SK-N-SH (cell line): ENCODE measurements around the gene GARRE1. TPM values are rescaled to one million over a fixed set of nuclear protein-coding genes. Genes with fewer than 3 reads are reported as not detected.

ENCODE experiments used
- CTCF ChIA-PET: fragments of 300-600, 350-600 bp; formaldehyde crosslinking; extraction: SDS; loops from one replicate; lab custom pipeline; 2021; lab: Yijun Ruan, JAX
- POLR2A ChIA-PET: fragments of 350-600 bp; sonication (Branson Sonifier 250); formaldehyde crosslinking; extraction: SDS; loops from one replicate; lab custom pipeline; 2020; ENCODE audit warnings: antibody characterized with exemption, inconsistent platforms; lab: Yijun Ruan, JAX
- DNase-seq: peaks from one replicate; pipeline ENCODE4 v3.0.0; 2012
- H2AFZ ChIP-seq: fragments of 200-600 bp; sonication (generic); 2 replicates; pipeline ENCODE4 v1.8.1; 2016; ENCODE audit warnings: antibody characterized with exemption, mild to moderate bottlenecking, low read depth
- H3F3A ChIP-seq: fragments of 200-600 bp; sonication (generic); replicated peaks from 2 replicates; pipeline ENCODE3; 2016; ENCODE audit warnings: antibody characterized with exemption, mild to moderate bottlenecking; ENCODE audit not compliant: insufficient read depth
- H3K27ac ChIP-seq, 2 experiments: fragments of 200-500 bp in 1 of 2; fragments of 200-600 bp in 1 of 2; sonication (Bioruptor generic) in 1 of 2; sonication (generic), shearing (Covaris generic) in 1 of 2; 2 replicates each; pipeline versions ENCODE4 v1.5.1 to v1.6.1; 2014 to 2016; ENCODE audit warnings: low read depth in 2 of 2, inconsistent platforms in 1 of 2, low read length in 1 of 2, mild to moderate bottlenecking in 1 of 2, mixed read lengths in 1 of 2
- H3K27me3 ChIP-seq: fragments of 200-600 bp; sonication (generic), shearing (Covaris generic); 2 replicates; pipeline ENCODE4 v1.6.1; 2016; ENCODE audit warnings: mixed run types; ENCODE audit not compliant: insufficient read depth
- H3K36me3 ChIP-seq, 2 experiments: fragments of 200-500 bp in 1 of 2; fragments of 200-600 bp in 1 of 2; sonication (Bioruptor generic) in 1 of 2; sonication (generic) in 1 of 2; replicated peaks in 1 of 2; 2 replicates each; pipeline versions ENCODE3 to v1.5.1; 2014 to 2016; ENCODE audit warnings: low read length in 1 of 2, mild to moderate bottlenecking in 1 of 2; ENCODE audit not compliant: insufficient read depth in 2 of 2, control insufficient read depth in 1 of 2
- H3K4me1 ChIP-seq, 2 experiments: fragments of 200-500 bp in 1 of 2; fragments of 200-600 bp in 1 of 2; sonication (Bioruptor generic) in 1 of 2; sonication (generic), shearing (Covaris generic) in 1 of 2; 2 replicates each; pipeline versions ENCODE4 v1.5.1 to v1.6.1; 2014 to 2016; ENCODE audit warnings: low read depth in 1 of 2, low read length in 1 of 2, mixed run types in 1 of 2; ENCODE audit not compliant: insufficient read depth in 2 of 2, control insufficient read depth in 1 of 2
- H3K4me2 ChIP-seq: fragments of 200-600 bp; sonication (generic), shearing (Covaris generic); 2 replicates; pipeline ENCODE4 v1.6.1; 2017; ENCODE audit warnings: mixed run types
- H3K4me3 ChIP-seq, 2 experiments: fragments of 200-500 bp in 1 of 2; fragments of 200-600 bp in 1 of 2; sonication (Bioruptor generic) in 1 of 2; sonication (generic), shearing (Covaris generic) in 1 of 2; 2 replicates each; pipeline versions ENCODE4 v1.5.1 to v1.8.1; 2014 to 2016; ENCODE audit warnings: low read depth in 2 of 2, inconsistent platforms in 1 of 2, low read length in 1 of 2, mild to moderate bottlenecking in 1 of 2, mixed read lengths in 1 of 2, moderate library complexity in 1 of 2
- H3K79me2 ChIP-seq: fragments of 200-600 bp; sonication (generic); 2 replicates; pipeline ENCODE4 v1.8.1; 2017; ENCODE audit warnings: mild to moderate bottlenecking; ENCODE audit not compliant: insufficient read depth
- H3K9ac ChIP-seq: fragments of 200-600 bp; sonication (generic); 2 replicates; pipeline ENCODE4 v1.6.1; 2017; ENCODE audit warnings: mixed run types
- H3K9me2 ChIP-seq: fragments of 200-600 bp; sonication (generic); 2 replicates; pipeline ENCODE4 v1.6.1; 2017; ENCODE audit warnings: mixed run types
- H3K9me3 ChIP-seq: fragments of 200-600 bp; sonication (generic); 2 replicates; pipeline ENCODE4 v1.6.1; 2017; ENCODE audit warnings: mixed run types, mild to moderate bottlenecking, moderate library complexity
- H4K20me1 ChIP-seq: fragments of 200-600 bp; sonication (generic); 2 replicates; pipeline ENCODE4 v1.6.1; 2017; ENCODE audit warnings: mild to moderate bottlenecking, mixed run types; ENCODE audit not compliant: insufficient read depth
- CTCF ChIP-seq: fragments of 200-600 bp; sonication (generic); IDR thresholded peaks from 2 replicates; pipeline ENCODE4 v1.6.1; 2017; ENCODE audit warnings: antibody characterized with exemption, mild to moderate bottlenecking, moderate library complexity
- ELF1 ChIP-seq: IDR thresholded peaks from 2 replicates; pipeline ENCODE4 v1.4.0; 2012
- EP300 ChIP-seq, 2 experiments: IDR thresholded peaks; 2 replicates each; pipeline versions ENCODE4 v1.4.0 to v1.6.1; 2012; ENCODE audit warnings: borderline replicate concordance in 1 of 2, low read depth in 1 of 2, low read length in 1 of 2
- FOSL2 ChIP-seq: IDR thresholded peaks from 2 replicates; pipeline ENCODE4 v1.4.0; 2012; ENCODE audit warnings: low read depth, mild to moderate bottlenecking, moderate library complexity, borderline replicate concordance
- FOXJ3 ChIP-seq: sonication (generic); formaldehyde crosslinking; IDR thresholded peaks from 2 replicates; pipeline ENCODE4 v1.5.1; 2020; ENCODE audit warnings: mild to moderate bottlenecking, missing genetic modification reagents
- GATA2 ChIP-seq: sonication (generic); formaldehyde crosslinking; IDR thresholded peaks from 2 replicates; pipeline ENCODE4 v1.5.0; 2020; ENCODE audit warnings: mild to moderate bottlenecking, missing genetic modification reagents
- JUND ChIP-seq: IDR thresholded peaks from 2 replicates; pipeline ENCODE4 v1.4.0; 2012
- MEF2A ChIP-seq: IDR thresholded peaks from 2 replicates; pipeline ENCODE4 v1.4.0; 2012; ENCODE audit warnings: low read depth, borderline replicate concordance
- MXI1 ChIP-seq: IDR thresholded peaks from 2 replicates; pipeline ENCODE4 v1.6.1; 2012; ENCODE audit warnings: mild to moderate bottlenecking, low read depth, low read length, improper control_type of control experiment
- NFIC ChIP-seq: IDR thresholded peaks from 2 replicates; pipeline ENCODE4 v1.4.0; 2012; ENCODE audit warnings: borderline replicate concordance
- NRF1 ChIP-seq: IDR thresholded peaks from 2 replicates; pipeline ENCODE4 v1.6.1; 2012; ENCODE audit warnings: low read depth, mild to moderate bottlenecking, low read length
- RAD21 ChIP-seq: IDR thresholded peaks from 2 replicates; pipeline ENCODE4 v1.6.1; 2012; ENCODE audit warnings: mild to moderate bottlenecking, low read length
- RCOR1 ChIP-seq: fragments of 150-350 bp; IDR thresholded peaks from 2 replicates; pipeline ENCODE4 v1.6.1; 2017; ENCODE audit warnings: antibody characterized with exemption, low read length
- REST ChIP-seq: IDR thresholded peaks from 2 replicates; pipeline ENCODE4 v1.6.1; 2012; ENCODE audit warnings: mild to moderate bottlenecking, low read depth, low read length, moderate library complexity
- RFX5 ChIP-seq: IDR thresholded peaks from 2 replicates; pipeline ENCODE4 v1.6.1; 2012; ENCODE audit warnings: mild to moderate bottlenecking, improper control_type of control experiment, low read length
- RXRA ChIP-seq: IDR thresholded peaks from 2 replicates; pipeline ENCODE4 v1.4.0; 2012; ENCODE audit warnings: low read depth, mild to moderate bottlenecking, borderline replicate concordance
- SIN3A ChIP-seq: IDR thresholded peaks from 2 replicates; pipeline ENCODE4 v1.6.1; 2012; ENCODE audit warnings: low read depth, mild to moderate bottlenecking, low read length, moderate library complexity, borderline replicate concordance
- SMC3 ChIP-seq: IDR thresholded peaks from 2 replicates; pipeline ENCODE4 v1.6.1; 2012; ENCODE audit warnings: low read depth, low read length, improper control_type of control experiment
- TCF12 ChIP-seq: IDR thresholded peaks from 2 replicates; pipeline ENCODE4 v1.4.0; 2012
- WGBS: methylation state at CpG from one replicate; pipeline ENCODE4 v1.1.6; 2017; ENCODE audit warnings: low lambda C conversion rate; 5-methylcytosine and 5-hydroxymethylcytosine counted together
- polyA plus RNA-seq, 3 experiments: library from polyadenylated mRNA; depleted of rRNA; stranded (reverse); fragments of >200 nt; gene quantifications; 2 replicates each; pipeline ENCODE4 v1.2.3, GENCODE V29; 2012
- TF ChIP-seq, protein P1 (sequence below): fragments of 150-350 bp; IDR thresholded peaks from 2 replicates; pipeline ENCODE4 v1.6.1; 2016; ENCODE audit warnings: mild to moderate bottlenecking, low read depth, low read length
- TF ChIP-seq, protein P2 (sequence below): fragments of 150-350 bp; IDR thresholded peaks from 2 replicates; pipeline ENCODE4 v1.6.1; 2017; ENCODE audit warnings: antibody characterized with exemption, low read length, low read depth, borderline replicate concordance

Gene GARRE1
- polyA plus RNA-seq, 1 of the 3 experiments (the other 2 are of a cell fraction): 9.7 TPM

DNA sequence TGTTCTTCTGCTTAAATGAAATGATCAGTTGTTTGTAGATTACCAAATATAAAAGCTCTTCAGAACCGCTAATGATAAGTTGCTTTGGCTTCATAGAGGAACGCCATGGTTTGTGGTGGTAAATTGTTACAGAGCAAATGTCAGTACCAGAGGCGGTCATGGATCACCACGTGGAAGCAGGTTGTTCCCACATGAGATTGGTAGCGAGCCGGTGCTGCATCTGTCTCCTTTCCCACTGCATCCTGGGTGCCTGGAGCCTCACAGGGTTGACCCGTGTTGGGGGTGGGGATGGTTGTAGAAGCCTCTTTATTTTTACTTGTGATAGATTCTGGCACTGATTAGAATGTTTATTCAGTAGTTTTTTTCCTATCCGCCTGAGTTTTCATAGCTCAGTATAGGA is 14.7 kb downstream of the GARRE1 start:
- CTCF ChIA-PET: interaction anchor here (0.8 kb wide), 1 partner anchor 8 kb away, joined by 3 read pairs; no protein-coding TSS in a partner anchor
- H4K20me1 ChIP-seq: no peaks in the 10 kb centered on the region; the same call in 1 of the 2 replicates
- peaks cover 92% of the 10 kb centered on the region for H3K79me2 ChIP-seq
- H2AFZ ChIP-seq: no peak overlapping the region
- no peak overlapping the region for H3K4me2 ChIP-seq
- peaks cover 8 to 42% of the 10 kb centered on the region in 2 experiments; a peak in 3 of 4 replicates for H3K4me1 ChIP-seq
- H3F3A ChIP-seq: peaks cover 30% of the 10 kb centered on the region
- H3K36me3 ChIP-seq: no peaks in the 10 kb centered on the region
- no peak overlapping the region for H3K9ac ChIP-seq
- H3K27me3 ChIP-seq: no peaks in the 10 kb centered on the region
- no peaks in the 10 kb centered on the region for H3K9me2 ChIP-seq
- H3K9me3 ChIP-seq: no peaks in the 10 kb centered on the region
- WGBS: 92% methylated on average over 8 of the region's 8 CpGs
- TF ChIP-seq GATA2: no peak
- TF ChIP-seq MXI1: no peak
- no peak for TF ChIP-seq TCF12
- TF ChIP-seq ELF1: no peak
- TF ChIP-seq FOSL2: no peak
- no peak for TF ChIP-seq RAD21
- TF ChIP-seq, protein P1, sequence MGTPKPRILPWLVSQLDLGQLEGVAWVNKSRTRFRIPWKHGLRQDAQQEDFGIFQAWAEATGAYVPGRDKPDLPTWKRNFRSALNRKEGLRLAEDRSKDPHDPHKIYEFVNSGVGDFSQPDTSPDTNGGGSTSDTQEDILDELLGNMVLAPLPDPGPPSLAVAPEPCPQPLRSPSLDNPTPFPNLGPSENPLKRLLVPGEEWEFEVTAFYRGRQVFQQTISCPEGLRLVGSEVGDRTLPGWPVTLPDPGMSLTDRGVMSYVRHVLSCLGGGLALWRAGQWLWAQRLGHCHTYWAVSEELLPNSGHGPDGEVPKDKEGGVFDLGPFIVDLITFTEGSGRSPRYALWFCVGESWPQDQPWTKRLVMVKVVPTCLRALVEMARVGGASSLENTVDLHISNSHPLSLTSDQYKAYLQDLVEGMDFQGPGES: no peak
- no peak for TF ChIP-seq FOXJ3 (CRISPR knock-in tag)
- TF ChIP-seq SMC3: no peak
- TF ChIP-seq NRF1: no peak
- no peak for TF ChIP-seq RXRA
- no peak for TF ChIP-seq SIN3A
- TF ChIP-seq, protein P2, sequence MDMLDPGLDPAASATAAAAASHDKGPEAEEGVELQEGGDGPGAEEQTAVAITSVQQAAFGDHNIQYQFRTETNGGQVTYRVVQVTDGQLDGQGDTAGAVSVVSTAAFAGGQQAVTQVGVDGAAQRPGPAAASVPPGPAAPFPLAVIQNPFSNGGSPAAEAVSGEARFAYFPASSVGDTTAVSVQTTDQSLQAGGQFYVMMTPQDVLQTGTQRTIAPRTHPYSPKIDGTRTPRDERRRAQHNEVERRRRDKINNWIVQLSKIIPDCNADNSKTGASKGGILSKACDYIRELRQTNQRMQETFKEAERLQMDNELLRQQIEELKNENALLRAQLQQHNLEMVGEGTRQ: no peak
- TF ChIP-seq EP300 (IDR thresholded peaks at IDR 0.05; ENCODE audit: borderline replicate concordance in 1 of 2, low read depth in 1 of 2, low read length in 1 of 2): no peak
- TF ChIP-seq, all 33 proteins: peak for 0
- Histone ChIP-seq H3K27ac (peak overlapping the region in 1 of 2 experiments; percentile 78; a peak in 1 of 4 replicates), H3K4me3 (no peak overlapping the region)
- POLR2A ChIA-PET: no interaction called here
- DNase-seq: no peak

DNA sequence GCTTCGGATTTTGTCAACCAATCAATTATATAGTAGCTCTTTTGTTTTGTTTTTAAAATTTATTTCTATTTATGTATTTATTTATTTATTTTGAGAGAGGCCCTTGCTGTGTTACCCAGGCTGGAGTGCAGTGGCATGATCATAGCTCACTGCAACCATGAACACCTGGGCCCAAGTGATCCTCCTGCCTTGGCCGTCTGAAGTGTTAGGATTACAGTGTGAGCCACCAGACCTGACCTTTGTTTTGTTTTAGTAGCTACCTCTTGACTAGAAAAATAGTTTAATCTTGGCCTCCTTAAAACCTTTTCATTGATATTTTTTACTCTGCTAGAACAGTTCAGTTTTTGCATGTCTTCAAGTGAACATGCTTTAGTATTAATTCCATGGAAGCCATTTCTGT is 15.1 kb downstream of the GARRE1 start:
- H3K4me2 ChIP-seq: peak overlapping the region; percentile 54
- no peaks in the 10 kb centered on the region for H3K36me3 ChIP-seq
- H2AFZ ChIP-seq: peak overlapping the region; percentile 68
- H4K20me1 ChIP-seq: no peaks in the 10 kb centered on the region; the same call in 1 of the 2 replicates
- peak overlapping the region; percentile 35 to 78; a peak in 2 of 4 replicates for H3K27ac ChIP-seq
- H3F3A ChIP-seq: peaks cover 34% of the 10 kb centered on the region
- H3K27me3 ChIP-seq: no peaks in the 10 kb centered on the region
- no peaks in the 10 kb centered on the region for H3K9me3 ChIP-seq
- no peak overlapping the region for H3K4me3 ChIP-seq
- ChIA-PET CTCF (interaction anchor here (0.8 to 1.6 kb wide), 2 partner anchors 8 to 48 kb away, joined by 3 to 4 read pairs; no protein-coding TSS in a partner anchor), POLR2A (no interaction called here)
- H3K4me1 ChIP-seq: peaks cover 8 to 46% of the 10 kb centered on the region in 2 experiments; a peak in 3 of 4 replicates
- 88% methylated on average over 2 of the region's 2 CpGs for WGBS
- peak overlapping the region; percentile 57; the same call in 1 of the 2 replicates for H3K9ac ChIP-seq
- DNase-seq: no peak
- H3K79me2 ChIP-seq: peaks cover 88% of the 10 kb centered on the region
- H3K9me2 ChIP-seq: no peaks in the 10 kb centered on the region
- TF ChIP-seq GATA2 (no peak), RFX5 (no peak), FOSL2 (no peak), JUND (no peak), CTCF (no peak), MEF2A (no peak), NFIC (no peak), RCOR1 (no peak), REST (no peak)
